CD4-positive, CD25-positive, alpha-beta regulatory T cell (primary cell): ENCODE measurements around the gene RFK. TPM values are rescaled to one million over a fixed set of nuclear protein-coding genes. Genes with fewer than 3 reads are reported as not detected.
A peak's percentile ranks its signal among the peaks of the same experiment; 100 is the strongest.

Experiments
- ATAC-seq, 2 donors: fragments of 150-1000 bp; cut with Tn5 transposase; one replicate each; pipeline ENCODE4 v1.10.0; 2021; ENCODE audit warnings: low read depth in 2 of 2, moderate number of reproducible peaks in 2 of 2, moderate library complexity in 1 of 2
- DNase-seq, 3 donors: peaks; one replicate each; pipeline versions ENCODE4 v3.0.0 to v3.0.0-alpha.2; 2012 to 2022; ENCODE audit warnings: mixed read lengths in 1 of 3
- H3K27ac ChIP-seq: one replicate; pipeline ENCODE4 v1.7.0; 2013; ENCODE audit warnings: mild to moderate bottlenecking, low read length; ENCODE audit not compliant: insufficient read depth, poor library complexity, severe bottlenecking
- H3K27me3 ChIP-seq: one replicate; pipeline ENCODE4 v1.7.0; 2013; ENCODE audit warnings: low read length; ENCODE audit not compliant: control insufficient read depth, insufficient read depth
- H3K36me3 ChIP-seq: one replicate; pipeline ENCODE4 v1.7.0; 2013; ENCODE audit warnings: mild to moderate bottlenecking, low read length, moderate library complexity; ENCODE audit not compliant: control insufficient read depth, insufficient read depth
- H3K4me1 ChIP-seq: 2 replicates; pipeline ENCODE4 v1.7.0; 2013; ENCODE audit warnings: mild to moderate bottlenecking, low read length; ENCODE audit not compliant: insufficient read depth, control insufficient read depth, poor library complexity, severe bottlenecking
- H3K4me3 ChIP-seq: one replicate; pipeline ENCODE4 v1.7.0; 2013; ENCODE audit warnings: low read depth, mild to moderate bottlenecking, low read length, moderate library complexity
- H3K9me3 ChIP-seq, 2 experiments: 1 replicate in 1 of 2; 2 replicates in 1 of 2; pipeline ENCODE4 v1.7.0; 2013; ENCODE audit warnings: low read length in 2 of 2, mild to moderate bottlenecking in 1 of 2, moderate library complexity in 1 of 2; ENCODE audit not compliant: control insufficient read depth in 2 of 2
- H3K27ac Mint-ChIP-seq, 3 donors: one replicate each; pipeline ENCODE4 v1.8.0; 2020 to 2022; ENCODE audit warnings: mild to moderate bottlenecking in 3 of 3, mixed read lengths in 3 of 3, moderate library complexity in 2 of 3
- H3K27me3 Mint-ChIP-seq: one replicate; pipeline ENCODE4 v1.8.0; 2022; ENCODE audit warnings: mild to moderate bottlenecking, mixed read lengths
- H3K36me3 Mint-ChIP-seq: one replicate; pipeline ENCODE4 v1.8.0; 2020; ENCODE audit warnings: mixed read lengths
- H3K4me1 Mint-ChIP-seq, 4 donors: one replicate each; pipeline ENCODE4 v1.8.0; 2020 to 2022; ENCODE audit warnings: mixed read lengths in 4 of 4, mild to moderate bottlenecking in 1 of 4
- H3K4me3 Mint-ChIP-seq, 4 donors: one replicate each; pipeline ENCODE4 v1.8.0; 2020 to 2022; ENCODE audit warnings: mild to moderate bottlenecking in 4 of 4, mixed read lengths in 4 of 4, moderate library complexity in 3 of 4
- H3K9me3 Mint-ChIP-seq, 7 donors: one replicate each; pipeline ENCODE4 v1.8.0; 2020 to 2022; ENCODE audit warnings: mixed read lengths in 7 of 7, mild to moderate bottlenecking in 3 of 7, moderate library complexity in 2 of 7
- polyA plus RNA-seq, 4 donors: library from polyadenylated mRNA; unstranded; fragments of 300-500 nt; fragmentation: Illumina TruSeq; gene quantifications; one replicate each; pipeline ENCODE4 v1.2.3, GENCODE V29; 2021
- total RNA-seq: library from RNA; stranded (reverse); gene quantifications from one replicate; pipeline ENCODE4 v1.2.3, GENCODE V29; 2022

Gene RFK
- total and polyA plus RNA-seq, 5 donors from 2014 or later = 12.4 to 39.7 (median 33.7) TPM

DNA sequence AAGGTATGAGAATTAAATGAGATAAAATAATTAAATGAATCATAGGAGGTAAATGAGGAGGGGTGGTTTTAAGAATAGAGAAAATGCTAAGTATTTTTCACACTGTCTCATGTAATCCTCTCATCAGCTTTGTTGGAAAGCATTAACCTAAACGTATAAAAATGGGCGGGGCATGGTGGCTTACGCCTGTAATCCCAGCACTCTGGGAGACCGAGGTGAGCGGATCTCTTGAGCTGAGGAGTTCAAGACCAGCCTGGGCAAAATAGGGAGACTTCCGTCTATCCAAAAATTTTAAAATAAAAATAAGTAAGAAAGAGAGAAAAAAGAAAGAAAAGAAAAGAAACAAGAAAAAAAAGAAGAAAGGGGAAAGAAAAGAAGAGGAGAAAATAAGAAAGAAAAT lies 1.9 kb upstream of the RFK start:
- Mint-ChIP-seq H3K4me3 (no peak overlapping the region), H3K27ac (no peak overlapping the region), H3K4me1 (peaks cover 12 to 34% (median 26%) of the 10 kb centered on the region in 4 donors), H3K27me3 (peaks cover 13% of the 10 kb centered on the region), H3K36me3 (peaks cover 7% of the 10 kb centered on the region), H3K9me3 (peaks cover 0 to 5% (median 0%) of the 10 kb centered on the region in 7 donors)
- no peaks in the 10 kb centered on the region for H3K9me3 ChIP-seq
- no peak overlapping the region for H3K27ac ChIP-seq
- DNase-seq (no peak), ATAC-seq (no peak)
- H3K27me3 ChIP-seq = no peaks in the 10 kb centered on the region
- H3K4me1 ChIP-seq = peaks cover 26% of the 10 kb centered on the region
- H3K36me3 ChIP-seq = no peaks in the 10 kb centered on the region
- H3K4me3 ChIP-seq = no peak overlapping the region

DNA sequence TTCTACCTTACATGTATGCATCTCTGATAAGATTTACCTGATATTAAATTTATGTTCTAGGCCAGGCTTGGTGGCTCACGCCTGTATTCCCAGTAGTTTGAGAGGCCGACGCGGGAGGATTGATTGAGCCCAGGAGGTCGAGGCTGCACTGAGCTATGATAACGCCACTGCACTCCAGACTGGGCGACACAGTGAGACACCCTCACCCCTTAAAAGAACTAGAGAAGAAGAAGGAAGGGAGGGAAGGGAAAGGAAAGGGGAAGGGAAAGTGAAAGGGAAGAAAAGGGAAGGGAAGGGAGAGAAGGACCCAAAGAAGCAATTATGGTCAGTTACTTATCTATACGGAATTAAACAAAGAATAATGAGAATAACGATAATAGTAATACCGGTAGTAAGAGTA lies 1.2 kb upstream of the RFK start:
- DNase-seq (no peak), ATAC-seq (no peak)
- Mint-ChIP-seq H3K9me3 (peaks cover 0 to 5% (median 0%) of the 10 kb centered on the region in 7 donors), H3K4me3 (peak overlapping the region; percentile 64 to 95 (median 94)), H3K27ac (peak overlapping the region; percentile 14 to 95 (median 62)), H3K36me3 (peaks cover 7% of the 10 kb centered on the region), H3K4me1 (peaks cover 12 to 38% (median 31%) of the 10 kb centered on the region in 4 donors), H3K27me3 (peaks cover 13% of the 10 kb centered on the region)
- Histone ChIP-seq H3K4me3 (peak overlapping the region; percentile 91), H3K36me3 (no peaks in the 10 kb centered on the region), H3K9me3 (no peaks in the 10 kb centered on the region), H3K27me3 (no peaks in the 10 kb centered on the region), H3K27ac (peak overlapping the region; percentile 92), H3K4me1 (peaks cover 26% of the 10 kb centered on the region)

DNA sequence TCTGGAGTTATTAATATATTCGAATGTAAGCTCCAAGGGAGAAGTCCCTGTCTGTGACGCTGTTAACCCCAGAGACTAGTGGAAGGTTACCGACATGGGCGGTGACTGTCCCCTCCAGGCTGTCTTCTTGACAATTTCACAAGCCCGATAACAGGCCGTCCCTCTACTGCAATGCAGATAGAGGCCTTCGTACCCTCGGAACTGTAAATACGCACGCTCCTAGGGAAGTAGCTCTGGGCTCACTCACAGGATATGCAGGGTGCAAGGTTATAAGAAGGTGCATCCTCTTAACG lies 680 bp upstream of the RFK start:
- Mint-ChIP-seq H3K4me3 (peak overlapping the region; percentile 92 to 96 (median 95)), H3K4me1 (peaks cover 12 to 43% (median 31%) of the 10 kb centered on the region in 4 donors), H3K27me3 (peaks cover 13% of the 10 kb centered on the region), H3K36me3 (peaks cover 7% of the 10 kb centered on the region), H3K9me3 (peaks cover 0 to 5% (median 0%) of the 10 kb centered on the region in 7 donors), H3K27ac (peak overlapping the region; percentile 95 to 99 (median 97))
- DNase-seq = peak in 2 of 3 donors; percentile 43 to 84
- Histone ChIP-seq H3K36me3 (no peaks in the 10 kb centered on the region), H3K27me3 (no peaks in the 10 kb centered on the region), H3K4me3 (peak overlapping the region; percentile 91), H3K4me1 (peaks cover 26% of the 10 kb centered on the region), H3K27ac (peak overlapping the region; percentile 92), H3K9me3 (no peaks in the 10 kb centered on the region)
- peak; percentile 38 to 53 for ATAC-seq

DNA sequence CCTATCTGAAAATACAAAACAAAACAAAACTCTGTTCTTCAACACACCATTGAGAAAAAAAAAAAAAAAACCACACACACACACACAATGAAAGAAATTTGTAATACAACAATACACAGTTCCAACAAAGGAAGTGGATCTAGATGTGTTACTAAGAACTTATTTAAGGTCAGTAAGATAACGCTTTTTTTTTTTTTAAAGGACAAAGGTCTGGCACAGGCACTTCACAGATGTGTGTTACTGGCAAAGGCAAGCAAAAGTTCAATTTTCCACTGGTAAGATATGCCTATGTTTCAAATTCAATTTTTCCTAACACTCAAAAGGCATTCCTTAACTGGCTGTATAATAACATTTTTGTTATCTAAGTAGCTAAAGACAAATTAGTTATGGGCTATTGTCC lies 3.6 kb downstream of the RFK start:
- Histone ChIP-seq H3K4me3 (no peak overlapping the region), H3K27me3 (no peaks in the 10 kb centered on the region), H3K4me1 (peaks cover 26% of the 10 kb centered on the region), H3K36me3 (peaks cover 28% of the 10 kb centered on the region), H3K9me3 (no peaks in the 10 kb centered on the region), H3K27ac (no peak overlapping the region)
- H3K4me1 Mint-ChIP-seq = peaks cover 19 to 51% (median 38%) of the 10 kb centered on the region in 4 donors
- DNase-seq = no peak
- H3K27ac Mint-ChIP-seq = peak overlapping the region in 2 of 3 donors; percentile 57 to 75
- ATAC-seq = no peak
- H3K9me3 Mint-ChIP-seq = peaks cover 0 to 4% (median 0%) of the 10 kb centered on the region in 7 donors
- H3K4me3 Mint-ChIP-seq = peak overlapping the region in 1 of 4 donors; percentile 65
- H3K27me3 Mint-ChIP-seq = peaks cover 13% of the 10 kb centered on the region
- H3K36me3 Mint-ChIP-seq = peaks cover 16% of the 10 kb centered on the region

DNA sequence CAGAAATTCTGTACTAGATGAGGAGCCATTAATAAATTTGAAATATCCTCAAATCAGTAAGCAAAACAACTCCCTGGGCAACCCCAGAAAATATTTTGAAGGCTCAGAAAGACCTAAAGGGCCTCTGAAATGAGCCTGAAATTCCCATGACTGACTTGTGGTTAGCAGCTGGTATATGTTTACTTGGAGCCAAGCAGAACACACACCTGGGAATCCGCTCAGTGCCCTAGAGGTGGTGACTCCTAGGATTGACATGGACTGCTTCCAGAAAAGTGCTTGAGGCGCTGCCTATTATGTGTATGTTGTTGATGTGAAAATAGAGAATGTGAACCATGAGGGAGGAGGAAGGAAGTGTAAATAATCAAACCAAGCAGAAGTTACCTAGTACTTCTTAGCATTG lies 14.7 kb downstream of the RFK start:
- no peak for DNase-seq
- Histone ChIP-seq H3K36me3 (peaks cover 6% of the 10 kb centered on the region), H3K4me3 (no peak overlapping the region), H3K4me1 (no peaks in the 10 kb centered on the region), H3K27me3 (no peaks in the 10 kb centered on the region), H3K27ac (no peak overlapping the region), H3K9me3 (no peaks in the 10 kb centered on the region)
- Mint-ChIP-seq H3K27ac (no peak overlapping the region), H3K4me3 (no peak overlapping the region), H3K27me3 (no peaks in the 10 kb centered on the region), H3K9me3 (peaks cover 0 to 4% (median 0%) of the 10 kb centered on the region in 7 donors), H3K4me1 (peaks cover 0 to 5% (median 0%) of the 10 kb centered on the region in 4 donors), H3K36me3 (peaks cover 19% of the 10 kb centered on the region)
- ATAC-seq = no peak

DNA sequence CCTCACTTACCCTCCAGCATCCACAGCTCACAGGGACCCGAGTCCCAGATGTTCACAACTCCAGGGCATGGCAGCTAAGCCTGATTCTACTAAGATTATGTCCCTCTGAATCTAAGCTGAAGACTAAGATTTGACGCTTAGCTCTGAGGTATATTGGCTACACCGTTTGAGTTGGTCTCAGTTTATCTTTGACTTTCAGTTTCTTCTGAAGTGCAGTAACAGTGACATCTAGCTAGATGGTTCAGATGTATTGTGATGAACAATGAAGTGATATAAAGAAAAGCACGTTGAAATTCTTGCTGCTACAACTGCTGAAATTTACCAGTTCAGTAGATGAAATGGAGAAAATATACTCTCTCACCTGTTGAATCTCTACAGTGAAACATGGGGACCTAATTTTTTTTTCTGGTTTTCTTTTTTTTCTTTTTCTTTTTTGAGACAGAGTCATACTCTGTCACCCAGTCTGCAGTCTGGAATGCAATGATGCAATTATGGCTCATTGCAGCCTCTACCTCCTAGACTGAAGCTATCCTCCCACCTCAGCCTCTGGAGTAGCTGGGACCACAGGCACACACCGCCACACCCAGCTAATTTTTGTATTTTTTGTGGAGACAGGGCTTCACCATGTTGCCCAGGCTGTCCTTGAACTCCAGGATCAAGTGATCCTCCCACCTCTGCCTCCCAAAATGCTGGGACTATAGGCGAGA lies 15.7 kb downstream of the RFK start:
- DNase-seq = no peak
- no peak overlapping the region for H3K4me3 ChIP-seq
- H3K9me3 ChIP-seq = no peaks in the 10 kb centered on the region
- H3K36me3 ChIP-seq = no peaks in the 10 kb centered on the region
- Mint-ChIP-seq H3K4me1 (peaks cover 0 to 4% (median 0%) of the 10 kb centered on the region in 4 donors), H3K27me3 (no peaks in the 10 kb centered on the region), H3K9me3 (peaks cover 0 to 4% (median 0%) of the 10 kb centered on the region in 7 donors), H3K4me3 (no peak overlapping the region), H3K27ac (no peak overlapping the region), H3K36me3 (peaks cover 17% of the 10 kb centered on the region)
- no peaks in the 10 kb centered on the region for H3K4me1 ChIP-seq
- ATAC-seq = no peak
- H3K27ac ChIP-seq = no peak overlapping the region
- H3K27me3 ChIP-seq = no peaks in the 10 kb centered on the region

DNA sequence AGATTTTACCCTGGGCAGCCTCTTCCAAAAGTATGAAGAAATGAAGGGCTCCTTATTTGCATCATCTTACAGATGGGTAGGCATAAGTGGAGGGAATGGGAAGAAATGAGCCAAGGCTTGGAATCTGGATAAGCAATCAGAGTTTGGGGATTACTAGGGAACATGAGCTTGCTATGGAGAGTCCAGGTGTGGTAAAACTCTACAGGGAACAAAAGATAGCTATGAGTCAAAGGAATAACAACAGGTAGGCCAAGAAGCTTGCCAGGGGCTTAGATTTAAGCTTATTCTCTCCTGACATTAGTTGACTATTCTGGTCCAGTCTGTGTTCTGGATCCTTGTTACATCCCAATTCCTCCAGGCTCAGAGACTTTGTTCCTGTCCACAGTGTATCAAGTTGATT lies 16.4 kb downstream of the RFK start:
- H3K27ac ChIP-seq = no peak overlapping the region
- Mint-ChIP-seq H3K27ac (no peak overlapping the region), H3K36me3 (peaks cover 10% of the 10 kb centered on the region), H3K27me3 (no peaks in the 10 kb centered on the region), H3K4me1 (no peaks in the 10 kb centered on the region), H3K4me3 (no peak overlapping the region), H3K9me3 (peaks cover 0 to 4% (median 0%) of the 10 kb centered on the region in 7 donors)
- H3K36me3 ChIP-seq = no peaks in the 10 kb centered on the region
- H3K9me3 ChIP-seq = no peaks in the 10 kb centered on the region
- ATAC-seq (no peak), DNase-seq (no peak)
- no peaks in the 10 kb centered on the region for H3K27me3 ChIP-seq
- no peaks in the 10 kb centered on the region for H3K4me1 ChIP-seq
- no peak overlapping the region for H3K4me3 ChIP-seq
